ENCODE data around the gene TDRD7.

Gene TDRD7

DNA sequence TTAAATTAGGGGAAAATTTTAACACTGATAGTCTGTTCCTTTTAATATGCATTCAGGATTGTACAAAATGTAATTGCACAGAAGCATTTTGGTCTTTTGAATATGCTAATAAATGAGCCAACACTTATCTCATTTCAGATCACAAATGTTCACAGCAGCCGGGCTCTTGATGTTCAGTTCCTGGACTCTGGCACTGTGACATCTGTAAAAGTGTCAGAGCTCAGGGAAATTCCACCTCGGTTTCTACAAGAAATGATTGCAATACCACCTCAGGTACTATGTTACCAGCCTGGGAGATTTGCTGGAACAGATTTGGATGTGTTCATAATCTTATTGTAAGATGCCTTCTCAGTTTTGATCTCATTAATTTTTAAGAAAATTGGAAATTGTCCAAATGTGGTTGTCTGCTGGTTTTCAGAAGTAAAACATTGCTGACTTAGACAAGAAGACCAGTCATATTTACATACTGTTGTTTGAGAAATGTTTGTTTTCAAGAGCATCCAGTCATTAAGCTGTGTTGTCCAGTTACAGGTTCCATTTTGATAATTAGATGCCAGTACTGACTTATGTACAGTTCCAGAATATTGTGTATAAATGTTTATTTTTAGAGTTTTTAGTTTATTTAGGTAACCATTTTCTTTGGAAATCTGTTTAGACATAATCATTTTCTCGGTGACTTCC lies 66.5 kb downstream of the TDRD7 start:
- DNase-seq (ENCODE audit: extremely low read depth, low read depth): no peak

GRCh38 chr9:97479496-97480159 lies 67.7 kb downstream of the TDRD7 start:
- no peak for TF ChIP-seq CTCF (IDR thresholded peaks at IDR 0.05; ENCODE audit: low read depth, low read length)
- DNase-seq (ENCODE audit: extremely low read depth, low read depth): no peak

More for the DNA sequence above, 66.5 kb downstream of the TDRD7 start:
- TF ChIP-seq CTCF (IDR thresholded peaks at IDR 0.05; ENCODE audit: low read depth, low read length): no peak

DNA sequence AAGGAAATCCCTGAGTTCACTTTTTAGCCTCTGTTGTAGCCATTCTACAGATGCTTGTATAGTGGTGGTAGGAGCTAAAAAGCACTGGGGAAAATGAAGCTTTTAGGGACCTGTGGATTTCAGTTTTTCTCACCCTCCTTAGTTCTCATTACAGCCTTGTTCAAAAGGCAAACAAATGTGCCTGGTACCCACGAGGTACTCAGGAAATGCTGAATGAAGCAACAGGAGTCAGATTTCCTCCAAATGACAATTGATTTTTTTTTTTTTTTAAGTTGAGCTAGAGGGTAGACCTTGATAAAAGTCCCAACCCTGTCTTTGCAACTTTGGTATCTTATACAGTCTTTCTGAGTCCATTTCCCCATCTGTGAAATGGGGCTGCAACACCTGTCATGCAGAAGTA lies 68.3 kb downstream of the TDRD7 start:
- TF ChIP-seq CTCF (IDR thresholded peaks at IDR 0.05; ENCODE audit: low read depth, low read length): no peak
- no peak for DNase-seq (ENCODE audit: extremely low read depth, low read depth)

DNA sequence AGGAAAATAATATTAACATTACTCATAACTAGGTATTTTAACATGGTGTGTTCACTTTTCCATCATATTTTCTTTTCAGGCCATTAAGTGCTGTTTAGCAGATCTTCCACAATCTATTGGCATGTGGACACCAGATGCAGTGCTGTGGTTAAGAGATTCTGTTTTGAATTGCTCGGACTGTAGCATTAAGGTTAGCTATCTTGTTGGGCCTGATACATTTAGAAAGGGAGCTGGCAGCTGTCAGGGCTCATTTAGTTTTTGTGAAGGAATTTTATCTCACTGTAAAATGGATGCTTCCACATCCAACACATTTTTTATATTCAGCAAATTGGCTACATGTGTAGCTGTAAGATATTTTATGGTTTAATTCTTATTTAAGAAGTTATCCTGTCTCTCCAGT lies 68.9 kb downstream of the TDRD7 start:
- no peak for DNase-seq (ENCODE audit: extremely low read depth, low read depth)
- TF ChIP-seq CTCF (IDR thresholded peaks at IDR 0.05; ENCODE audit: low read depth, low read length): no peak

GRCh38 chr9:97484134-97484533 lies 72.2 kb downstream of the TDRD7 start:
- DNase-seq (ENCODE audit: extremely low read depth, low read depth): no peak

DNA sequence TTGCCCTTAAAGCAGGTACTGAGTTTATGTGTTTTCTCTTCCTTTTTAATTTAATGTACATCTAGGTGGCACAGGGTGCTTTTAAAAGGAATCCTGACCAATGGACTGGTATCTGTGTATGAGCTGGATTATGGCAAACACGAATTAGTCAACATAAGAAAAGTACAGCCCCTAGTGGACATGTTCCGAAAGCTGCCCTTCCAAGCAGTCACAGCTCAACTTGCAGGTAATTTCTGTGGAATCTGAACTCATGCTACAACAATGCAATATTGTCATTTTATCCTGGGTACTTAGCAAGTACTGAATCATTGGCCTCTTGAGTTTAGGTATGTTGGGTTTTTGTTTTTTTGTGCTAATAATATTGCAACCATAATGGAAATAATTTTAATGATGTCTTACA lies 75.2 kb downstream of the TDRD7 start:
- no peak; the same call in 1 of the 2 replicates for TF ChIP-seq CTCF (IDR thresholded peaks at IDR 0.05; ENCODE audit: low read depth, low read length)
- DNase-seq (ENCODE audit: extremely low read depth, low read depth): no peak

More at GRCh38 chr9:97484134-97484533, 72.2 kb downstream of the TDRD7 start:
- no peak for TF ChIP-seq CTCF (IDR thresholded peaks at IDR 0.05; ENCODE audit: low read depth, low read length)

DNA sequence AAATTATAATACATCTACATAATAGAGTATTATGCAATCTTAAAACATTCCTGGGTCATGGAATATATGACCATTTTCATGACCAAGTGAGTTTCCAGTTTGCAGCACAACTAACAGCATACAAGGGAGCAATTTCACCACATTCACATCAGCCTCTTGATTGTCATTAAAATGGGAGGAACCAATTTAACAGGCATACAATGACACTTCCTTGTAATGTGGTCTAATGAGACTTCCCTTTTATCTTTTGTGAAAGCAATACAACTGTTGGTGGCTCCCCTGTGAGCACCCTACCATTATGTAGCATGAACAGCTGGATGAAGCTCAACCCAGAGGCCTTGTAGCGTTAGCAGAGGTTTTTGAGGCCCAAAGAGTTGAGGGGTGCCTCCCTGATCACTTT lies 76.0 kb downstream of the TDRD7 start:
- no peak for DNase-seq (ENCODE audit: extremely low read depth, low read depth)

More for the DNA sequence above, 76.0 kb downstream of the TDRD7 start:
- no peak for TF ChIP-seq CTCF (IDR thresholded peaks at IDR 0.05; ENCODE audit: low read depth, low read length)

Data from AG09319 (cell line).